Measurements from ENCODE around the gene LRRC4C.

LRRC4C gene

DNA sequence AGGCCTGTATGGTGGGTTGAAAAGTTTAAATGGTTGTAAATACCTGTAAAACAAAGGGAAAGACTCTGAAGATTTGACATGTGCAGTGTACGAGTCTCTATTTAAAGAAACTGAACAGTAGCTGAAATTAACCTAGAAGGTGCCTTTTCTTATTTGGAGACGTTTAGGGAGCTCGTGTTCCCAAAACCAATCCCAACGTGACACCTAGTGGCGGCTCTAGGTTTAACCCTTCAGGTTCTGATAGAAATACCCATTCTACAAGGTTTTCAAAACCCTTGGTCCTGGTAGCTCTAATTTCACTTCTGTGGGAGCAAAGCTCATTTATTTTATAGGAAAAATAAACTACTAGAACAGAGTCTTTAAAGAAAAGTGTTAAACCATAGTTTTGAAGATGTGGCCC is 258.3 kb downstream of the LRRC4C start:
- Histone ChIP-seq H3K9me3 (ENCODE audit: control insufficient read depth, insufficient read depth, low read depth, low read length) (no peaks in the 10 kb centered on the region), H3K27ac (ENCODE audit: low read depth, low read length) (no peak overlapping the region), H3K4me1 (ENCODE audit: control insufficient read depth, insufficient read depth, low read length) (peaks cover 6% of the 10 kb centered on the region), H3K4me3 (ENCODE audit: low read depth, low read length) (no peak overlapping the region), H3K27me3 (ENCODE audit: control insufficient read depth, insufficient read depth, low read length) (no peaks in the 10 kb centered on the region), H3K36me3 (ENCODE audit: control insufficient read depth, insufficient read depth, low read length) (no peaks in the 10 kb centered on the region), H3K9ac (ENCODE audit: low read length) (no peak overlapping the region)

DNA sequence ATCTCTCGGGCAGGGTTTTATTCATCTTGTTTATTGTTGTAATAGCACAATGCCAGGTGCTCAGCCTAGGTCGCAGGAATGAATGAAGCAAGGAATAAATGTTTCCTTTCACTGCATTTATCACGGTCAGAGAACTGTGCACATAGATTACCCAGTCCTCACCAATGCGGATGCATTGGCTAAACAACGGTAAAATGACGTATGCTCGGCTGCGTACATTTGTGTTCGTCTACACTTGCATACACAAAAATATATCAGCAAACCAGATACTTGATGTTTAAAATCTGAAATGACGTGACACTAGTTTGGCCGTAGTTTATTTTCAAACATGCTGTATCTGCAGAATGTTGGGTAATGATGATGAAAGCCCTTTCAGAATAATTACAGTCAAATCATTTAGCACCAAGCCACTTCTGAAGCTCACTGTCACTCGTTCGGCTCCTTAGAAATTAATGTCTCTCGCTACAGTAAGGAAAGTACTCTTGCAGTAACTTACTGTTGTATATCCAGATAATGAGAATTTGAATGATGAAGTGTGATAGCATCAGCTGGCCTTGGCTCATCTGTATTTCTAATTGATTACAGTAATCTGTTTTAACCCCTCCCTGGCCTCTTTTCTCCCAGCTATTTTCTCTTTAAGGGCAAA is 268.9 kb downstream of the LRRC4C start:
- H3K36me3 ChIP-seq (ENCODE audit: control insufficient read depth, insufficient read depth, low read length): no peaks in the 10 kb centered on the region
- no peak overlapping the region for H3K27ac ChIP-seq (ENCODE audit: low read depth, low read length)
- no peak overlapping the region for H3K9ac ChIP-seq (ENCODE audit: low read length)
- no peaks in the 10 kb centered on the region for H3K27me3 ChIP-seq (ENCODE audit: control insufficient read depth, insufficient read depth, low read length)
- H3K9me3 ChIP-seq (ENCODE audit: control insufficient read depth, insufficient read depth, low read depth, low read length): no peaks in the 10 kb centered on the region; the same call in 1 of the 2 replicates
- H3K4me1 ChIP-seq (ENCODE audit: control insufficient read depth, insufficient read depth, low read length): no peaks in the 10 kb centered on the region
- H3K4me3 ChIP-seq (ENCODE audit: low read depth, low read length): no peak overlapping the region

DNA sequence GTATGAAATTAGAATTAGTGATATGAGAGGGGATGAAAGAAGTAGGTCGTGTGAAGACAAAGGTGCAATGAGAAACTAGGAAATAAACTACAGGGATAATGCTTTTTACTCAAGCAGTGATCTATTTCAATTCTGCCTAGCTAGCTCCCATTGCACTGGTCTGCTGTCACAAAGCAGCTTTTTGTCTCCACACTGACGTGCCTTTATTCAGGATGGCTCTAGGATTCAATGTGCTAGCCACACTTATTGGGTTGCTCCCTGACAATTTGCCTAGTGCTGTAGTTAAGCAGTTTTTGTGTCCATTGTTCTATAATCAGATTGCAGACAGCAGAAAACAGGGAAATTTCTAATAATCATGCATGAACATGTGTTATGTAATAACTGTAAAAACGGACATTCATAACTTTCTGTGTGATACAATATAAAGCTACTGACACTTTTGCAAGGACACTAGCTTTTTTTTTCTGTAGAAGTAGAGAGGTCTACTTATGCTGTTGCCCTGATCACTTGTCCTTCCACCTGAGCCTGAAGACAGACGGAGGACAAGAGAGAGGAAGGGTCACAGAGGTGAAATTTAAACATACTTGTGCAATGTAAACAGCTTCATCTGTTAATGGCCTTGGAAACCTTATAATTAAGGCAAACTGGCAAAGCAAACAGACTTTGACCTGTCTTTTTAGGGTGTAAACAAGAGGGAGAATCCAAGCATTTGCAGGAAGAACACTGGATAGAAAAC is 269.6 kb downstream of the LRRC4C start:
- Histone ChIP-seq H3K9ac (ENCODE audit: low read length) (no peak overlapping the region), H3K9me3 (ENCODE audit: control insufficient read depth, insufficient read depth, low read depth, low read length) (no peaks in the 10 kb centered on the region; the same call in none of the 2 replicates), H3K4me1 (ENCODE audit: control insufficient read depth, insufficient read depth, low read length) (no peaks in the 10 kb centered on the region), H3K27me3 (ENCODE audit: control insufficient read depth, insufficient read depth, low read length) (no peaks in the 10 kb centered on the region), H3K36me3 (ENCODE audit: control insufficient read depth, insufficient read depth, low read length) (no peaks in the 10 kb centered on the region), H3K4me3 (ENCODE audit: low read depth, low read length) (no peak overlapping the region), H3K27ac (ENCODE audit: low read depth, low read length) (no peak overlapping the region)

DNA sequence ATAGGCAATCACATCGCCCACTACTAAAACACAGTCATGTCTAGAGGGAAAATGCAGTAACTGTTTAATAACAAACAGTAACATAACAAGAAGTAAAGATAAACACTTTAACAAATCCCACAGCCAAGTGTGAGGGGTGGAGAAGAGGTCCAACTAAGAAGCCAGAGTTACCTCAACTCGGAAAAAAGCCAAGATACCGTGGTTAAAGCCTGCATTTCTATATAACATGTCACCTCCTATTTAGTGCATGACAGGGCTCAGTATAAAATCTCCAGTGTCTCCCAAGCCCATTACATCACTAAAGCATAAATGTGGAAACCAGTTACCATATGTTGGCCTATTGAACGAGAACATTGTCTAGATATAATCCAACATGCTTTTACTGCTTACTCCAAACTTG is 281.7 kb downstream of the LRRC4C start:
- peaks cover 7% of the 10 kb centered on the region; the same call in 1 of the 2 replicates for H3K4me1 ChIP-seq (ENCODE audit: control insufficient read depth, insufficient read depth, low read length)
- H3K4me3 ChIP-seq (ENCODE audit: low read depth, low read length): no peak overlapping the region
- H3K27ac ChIP-seq (ENCODE audit: low read depth, low read length): no peak overlapping the region
- no peaks in the 10 kb centered on the region for H3K36me3 ChIP-seq (ENCODE audit: control insufficient read depth, insufficient read depth, low read length)
- H3K27me3 ChIP-seq (ENCODE audit: control insufficient read depth, insufficient read depth, low read length): no peaks in the 10 kb centered on the region
- no peaks in the 10 kb centered on the region; the same call in 1 of the 2 replicates for H3K9me3 ChIP-seq (ENCODE audit: control insufficient read depth, insufficient read depth, low read depth, low read length)
- H3K9ac ChIP-seq (ENCODE audit: low read length): no peak overlapping the region

DNA sequence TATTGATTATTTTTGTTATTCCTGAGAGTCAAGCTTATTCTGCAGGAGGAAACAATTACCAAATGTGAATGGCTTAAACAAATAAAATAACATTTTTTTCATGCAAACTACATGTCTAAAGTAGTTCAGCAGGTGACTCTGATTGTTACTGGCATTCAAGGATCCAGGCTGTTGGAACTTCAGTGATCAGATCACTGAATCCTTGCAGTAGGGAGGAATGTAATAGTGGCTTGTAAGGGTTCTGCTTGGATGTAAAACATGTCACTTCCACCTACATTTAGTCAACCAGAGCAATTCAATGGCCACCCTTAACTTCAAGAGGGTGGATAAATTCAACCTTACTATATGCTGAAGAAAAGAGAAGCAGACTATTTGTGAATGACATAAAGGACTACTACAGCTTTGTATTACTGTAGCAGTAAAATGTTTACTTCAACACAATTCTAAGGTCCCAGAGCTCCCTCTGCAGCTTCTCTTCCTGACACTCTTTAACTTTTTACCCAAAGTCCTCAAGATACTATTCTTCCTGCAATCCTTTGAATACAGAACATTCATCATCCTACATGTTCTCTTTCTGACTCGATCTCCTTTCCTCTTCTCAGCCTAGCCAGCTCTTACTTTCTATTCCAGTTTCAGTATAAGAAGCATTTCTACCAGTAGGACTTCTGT is 284.0 kb downstream of the LRRC4C start:
- H3K9ac ChIP-seq (ENCODE audit: low read length): no peak overlapping the region
- H3K4me3 ChIP-seq (ENCODE audit: low read depth, low read length): no peak overlapping the region
- peaks cover 7% of the 10 kb centered on the region; the same call in 1 of the 2 replicates for H3K4me1 ChIP-seq (ENCODE audit: control insufficient read depth, insufficient read depth, low read length)
- no peaks in the 10 kb centered on the region for H3K27me3 ChIP-seq (ENCODE audit: control insufficient read depth, insufficient read depth, low read length)
- no peaks in the 10 kb centered on the region for H3K36me3 ChIP-seq (ENCODE audit: control insufficient read depth, insufficient read depth, low read length)
- no peaks in the 10 kb centered on the region for H3K9me3 ChIP-seq (ENCODE audit: control insufficient read depth, insufficient read depth, low read depth, low read length)
- no peak overlapping the region for H3K27ac ChIP-seq (ENCODE audit: low read depth, low read length)

DNA sequence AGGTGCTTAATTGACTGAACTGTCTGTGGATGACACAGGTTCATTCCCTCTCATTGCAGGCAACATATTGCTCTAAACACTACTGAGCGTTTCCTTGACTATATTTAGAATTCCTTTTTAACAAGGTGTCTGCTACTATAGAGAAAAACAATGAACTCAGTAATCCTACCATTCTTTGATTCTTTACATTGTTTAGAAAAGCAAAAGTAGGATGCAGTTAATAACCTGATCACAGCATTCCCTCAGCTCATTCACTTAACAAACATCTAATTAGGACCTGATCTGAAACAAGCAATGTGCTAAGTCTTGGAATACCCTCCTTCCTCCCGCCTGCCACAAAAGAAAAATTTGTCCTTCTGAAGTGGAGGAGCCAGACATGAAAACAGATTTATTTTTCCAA is 313.1 kb downstream of the LRRC4C start:
- H3K4me1 ChIP-seq (ENCODE audit: control insufficient read depth, insufficient read depth, low read length): peaks cover 11% of the 10 kb centered on the region; the same call in 1 of the 2 replicates
- H3K4me3 ChIP-seq (ENCODE audit: low read depth, low read length): no peak overlapping the region
- H3K27ac ChIP-seq (ENCODE audit: low read depth, low read length): no peak overlapping the region
- H3K36me3 ChIP-seq (ENCODE audit: control insufficient read depth, insufficient read depth, low read length): no peaks in the 10 kb centered on the region
- H3K9ac ChIP-seq (ENCODE audit: low read length): no peak overlapping the region
- H3K9me3 ChIP-seq (ENCODE audit: control insufficient read depth, insufficient read depth, low read depth, low read length): no peaks in the 10 kb centered on the region
- H3K27me3 ChIP-seq (ENCODE audit: control insufficient read depth, insufficient read depth, low read length): no peaks in the 10 kb centered on the region

DNA sequence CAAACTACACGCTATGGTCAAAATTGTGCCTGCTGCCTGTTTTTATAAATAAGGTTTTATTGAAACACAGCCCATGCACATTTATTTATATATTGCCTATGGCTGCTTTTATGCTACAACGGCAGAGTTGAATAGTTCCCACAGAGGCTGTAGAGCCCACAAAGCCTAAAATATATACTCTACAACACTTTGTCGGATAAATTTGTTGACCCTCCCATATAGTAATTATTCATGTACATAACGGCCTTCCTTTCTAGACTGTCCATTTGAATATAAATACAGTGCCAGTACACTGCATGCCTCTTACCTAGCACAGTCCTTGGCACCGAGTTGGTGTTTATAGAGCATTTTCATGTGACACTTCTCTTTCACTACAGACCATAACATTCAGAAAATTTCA is 314.0 kb downstream of the LRRC4C start:
- H3K4me1 ChIP-seq (ENCODE audit: control insufficient read depth, insufficient read depth, low read length): peaks cover 11% of the 10 kb centered on the region; the same call in 1 of the 2 replicates
- no peak overlapping the region for H3K9ac ChIP-seq (ENCODE audit: low read length)
- H3K9me3 ChIP-seq (ENCODE audit: control insufficient read depth, insufficient read depth, low read depth, low read length): no peaks in the 10 kb centered on the region
- H3K36me3 ChIP-seq (ENCODE audit: control insufficient read depth, insufficient read depth, low read length): no peaks in the 10 kb centered on the region
- H3K4me3 ChIP-seq (ENCODE audit: low read depth, low read length): no peak overlapping the region
- H3K27ac ChIP-seq (ENCODE audit: low read depth, low read length): no peak overlapping the region
- H3K27me3 ChIP-seq (ENCODE audit: control insufficient read depth, insufficient read depth, low read length): no peaks in the 10 kb centered on the region

DNA sequence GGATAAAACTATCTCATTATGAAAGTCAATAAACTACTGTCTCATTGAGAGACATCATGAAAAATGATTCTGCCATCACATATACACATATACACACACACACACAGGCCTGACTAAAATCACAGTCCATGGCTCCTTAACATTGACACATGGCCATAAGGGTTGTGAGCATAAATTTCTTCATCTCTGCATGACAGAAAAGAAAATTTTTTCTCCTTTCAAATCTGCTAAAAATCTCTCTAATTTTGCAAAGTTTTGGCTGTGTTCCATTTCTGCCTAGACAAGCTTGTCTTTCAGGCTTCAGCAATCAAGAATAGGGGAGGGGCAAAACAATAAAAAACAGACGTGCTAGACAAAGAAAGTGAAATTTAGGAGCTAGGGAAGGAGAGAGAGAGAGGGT is 324.5 kb downstream of the LRRC4C start:
- Histone ChIP-seq H3K9me3 (ENCODE audit: control insufficient read depth, insufficient read depth, low read depth, low read length) (no peaks in the 10 kb centered on the region), H3K36me3 (ENCODE audit: control insufficient read depth, insufficient read depth, low read length) (no peaks in the 10 kb centered on the region), H3K4me3 (ENCODE audit: low read depth, low read length) (no peak overlapping the region), H3K9ac (ENCODE audit: low read length) (no peak overlapping the region), H3K27me3 (ENCODE audit: control insufficient read depth, insufficient read depth, low read length) (no peaks in the 10 kb centered on the region), H3K27ac (ENCODE audit: low read depth, low read length) (no peak overlapping the region), H3K4me1 (ENCODE audit: control insufficient read depth, insufficient read depth, low read length) (no peaks in the 10 kb centered on the region)

DNA sequence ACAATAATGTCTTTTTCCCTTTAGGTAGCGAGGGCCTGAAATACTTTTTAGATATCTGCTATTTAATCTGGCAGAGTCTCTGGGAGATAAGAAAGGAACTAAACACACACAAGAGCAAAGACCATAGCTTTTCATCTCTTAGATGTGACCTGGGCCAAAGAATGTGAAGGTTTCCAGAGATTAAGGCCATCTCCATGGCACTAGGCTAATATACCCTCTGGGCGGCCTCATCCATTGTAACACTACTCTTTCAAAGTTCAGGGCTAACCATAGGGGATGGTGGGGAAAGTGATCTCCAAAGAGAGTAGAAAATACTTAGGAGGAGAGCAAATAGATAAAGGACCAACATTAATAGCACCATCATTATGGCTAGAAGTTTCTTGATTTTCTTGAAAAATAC is 326.4 kb downstream of the LRRC4C start:
- Histone ChIP-seq H3K27me3 (ENCODE audit: control insufficient read depth, insufficient read depth, low read length) (no peaks in the 10 kb centered on the region), H3K9ac (ENCODE audit: low read length) (no peak overlapping the region), H3K4me3 (ENCODE audit: low read depth, low read length) (no peak overlapping the region), H3K27ac (ENCODE audit: low read depth, low read length) (no peak overlapping the region), H3K4me1 (ENCODE audit: control insufficient read depth, insufficient read depth, low read length) (no peaks in the 10 kb centered on the region), H3K36me3 (ENCODE audit: control insufficient read depth, insufficient read depth, low read length) (no peaks in the 10 kb centered on the region), H3K9me3 (ENCODE audit: control insufficient read depth, insufficient read depth, low read depth, low read length) (no peaks in the 10 kb centered on the region)

DNA sequence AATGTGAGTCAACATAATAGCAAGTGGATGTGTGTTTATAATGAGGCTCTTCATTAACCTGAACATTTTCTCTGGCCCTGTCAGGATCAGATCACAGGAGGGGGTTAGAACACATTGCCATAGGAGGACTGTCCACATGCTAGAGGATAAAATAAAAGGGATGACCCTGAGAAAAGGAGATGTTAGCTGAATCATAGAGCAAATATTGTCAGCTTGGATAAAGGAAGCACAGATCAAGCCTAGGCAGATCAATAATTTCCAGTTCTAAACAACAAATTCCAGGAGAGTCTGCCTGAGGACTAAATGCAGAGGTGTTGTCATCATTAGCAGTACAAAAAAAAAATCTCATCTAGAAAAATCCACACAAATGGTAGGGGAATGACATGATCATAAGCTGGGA is 337.9 kb downstream of the LRRC4C start:
- H3K27me3 ChIP-seq (ENCODE audit: control insufficient read depth, insufficient read depth, low read length): no peaks in the 10 kb centered on the region
- H3K27ac ChIP-seq (ENCODE audit: low read depth, low read length): no peak overlapping the region
- no peak overlapping the region for H3K4me3 ChIP-seq (ENCODE audit: low read depth, low read length)
- H3K36me3 ChIP-seq (ENCODE audit: control insufficient read depth, insufficient read depth, low read length): no peaks in the 10 kb centered on the region
- H3K9me3 ChIP-seq (ENCODE audit: control insufficient read depth, insufficient read depth, low read depth, low read length): no peaks in the 10 kb centered on the region
- peaks cover 27% of the 10 kb centered on the region for H3K4me1 ChIP-seq (ENCODE audit: control insufficient read depth, insufficient read depth, low read length)
- H3K9ac ChIP-seq (ENCODE audit: low read length): no peak overlapping the region

DNA sequence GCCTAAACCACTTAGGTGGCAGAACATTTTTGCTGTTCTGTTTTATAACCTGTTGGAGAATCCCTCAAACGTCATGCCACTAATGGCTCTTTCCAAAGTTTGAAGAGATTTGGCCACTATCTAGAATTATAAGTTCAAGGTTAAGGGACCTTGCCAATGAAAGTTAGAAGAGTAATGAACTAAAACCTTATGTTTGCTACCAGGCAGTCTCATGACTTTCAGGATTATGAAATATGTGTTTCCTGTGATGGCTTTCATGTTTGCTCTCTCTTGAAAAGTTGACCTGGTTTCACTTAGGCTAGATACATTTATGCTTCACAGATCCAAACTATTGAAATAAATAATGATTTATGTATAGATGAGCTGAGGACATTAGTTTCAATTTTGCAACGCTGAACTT is 340.0 kb downstream of the LRRC4C start:
- Histone ChIP-seq H3K9ac (ENCODE audit: low read length) (no peak overlapping the region), H3K4me1 (ENCODE audit: control insufficient read depth, insufficient read depth, low read length) (peaks cover 42% of the 10 kb centered on the region), H3K36me3 (ENCODE audit: control insufficient read depth, insufficient read depth, low read length) (no peaks in the 10 kb centered on the region)

More for the DNA sequence above, 340.0 kb downstream of the LRRC4C start:
- H3K27me3 ChIP-seq (ENCODE audit: control insufficient read depth, insufficient read depth, low read length): no peaks in the 10 kb centered on the region
- no peak overlapping the region for H3K4me3 ChIP-seq (ENCODE audit: low read depth, low read length)
- no peak overlapping the region for H3K27ac ChIP-seq (ENCODE audit: low read depth, low read length)
- H3K9me3 ChIP-seq (ENCODE audit: control insufficient read depth, insufficient read depth, low read depth, low read length): no peaks in the 10 kb centered on the region

Measured in HUES6 (cell line).